Measurements from ENCODE around the gene ZFP30. TPM values are rescaled to one million over a fixed set of nuclear protein-coding genes. Genes with fewer than 3 reads are reported as not detected.
A peak's percentile ranks its signal among the peaks of the same experiment; 100 is the strongest.

Gene ZFP30
- total and polyA plus RNA-seq, 2 of the 13 experiments (the other 11 are each of a cell fraction or from before 2014, with no cell fraction given) = 3.4 to 19.2 TPM

DNA sequence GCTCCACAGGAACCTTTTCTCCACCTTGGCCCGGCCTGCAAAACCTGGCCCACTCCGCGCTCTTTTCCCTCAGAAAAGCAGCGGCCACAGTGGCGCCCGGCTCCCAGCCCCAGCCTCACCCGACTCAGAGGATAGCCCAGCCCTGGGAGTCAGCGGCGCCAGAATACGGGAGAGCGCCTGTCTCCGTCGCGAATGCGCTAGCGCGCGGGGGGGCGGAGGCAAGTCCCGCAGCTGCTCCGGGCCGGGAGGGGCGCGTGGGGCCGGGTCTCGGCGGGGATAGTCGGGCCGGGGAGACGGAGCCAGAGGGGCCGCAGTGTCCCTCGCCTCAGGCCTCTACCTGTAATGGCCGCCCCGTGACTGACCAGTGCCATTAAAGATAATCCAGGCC lies at the start of gene ZFP30 (continued):
- TF ChIP-seq, protein P1, sequence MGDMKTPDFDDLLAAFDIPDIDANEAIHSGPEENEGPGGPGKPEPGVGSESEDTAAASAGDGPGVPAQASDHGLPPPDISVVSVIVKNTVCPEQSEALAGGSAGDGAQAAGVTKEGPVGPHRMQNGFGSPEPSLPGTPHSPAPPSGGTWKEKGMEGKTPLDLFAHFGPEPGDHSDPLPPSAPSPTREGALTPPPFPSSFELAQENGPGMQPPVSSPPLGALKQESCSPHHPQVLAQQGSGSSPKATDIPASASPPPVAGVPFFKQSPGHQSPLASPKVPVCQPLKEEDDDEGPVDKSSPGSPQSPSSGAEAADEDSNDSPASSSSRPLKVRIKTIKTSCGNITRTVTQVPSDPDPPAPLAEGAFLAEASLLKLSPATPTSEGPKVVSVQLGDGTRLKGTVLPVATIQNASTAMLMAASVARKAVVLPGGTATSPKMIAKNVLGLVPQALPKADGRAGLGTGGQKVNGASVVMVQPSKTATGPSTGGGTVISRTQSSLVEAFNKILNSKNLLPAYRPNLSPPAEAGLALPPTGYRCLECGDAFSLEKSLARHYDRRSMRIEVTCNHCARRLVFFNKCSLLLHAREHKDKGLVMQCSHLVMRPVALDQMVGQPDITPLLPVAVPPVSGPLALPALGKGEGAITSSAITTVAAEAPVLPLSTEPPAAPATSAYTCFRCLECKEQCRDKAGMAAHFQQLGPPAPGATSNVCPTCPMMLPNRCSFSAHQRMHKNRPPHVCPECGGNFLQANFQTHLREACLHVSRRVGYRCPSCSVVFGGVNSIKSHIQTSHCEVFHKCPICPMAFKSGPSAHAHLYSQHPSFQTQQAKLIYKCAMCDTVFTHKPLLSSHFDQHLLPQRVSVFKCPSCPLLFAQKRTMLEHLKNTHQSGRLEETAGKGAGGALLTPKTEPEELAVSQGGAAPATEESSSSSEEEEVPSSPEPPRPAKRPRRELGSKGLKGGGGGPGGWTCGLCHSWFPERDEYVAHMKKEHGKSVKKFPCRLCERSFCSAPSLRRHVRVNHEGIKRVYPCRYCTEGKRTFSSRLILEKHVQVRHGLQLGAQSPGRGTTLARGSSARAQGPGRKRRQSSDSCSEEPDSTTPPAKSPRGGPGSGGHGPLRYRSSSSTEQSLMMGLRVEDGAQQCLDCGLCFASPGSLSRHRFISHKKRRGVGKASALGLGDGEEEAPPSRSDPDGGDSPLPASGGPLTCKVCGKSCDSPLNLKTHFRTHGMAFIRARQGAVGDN (CRISPR knock-in tag; IDR thresholded peaks at IDR 0.05) = no peak
- TF ChIP-seq PAX8 (CRISPR knock-in tag; IDR thresholded peaks at IDR 0.05; ENCODE audit: borderline replicate concordance) = no peak
- no peak for TF ChIP-seq SCMH1 (CRISPR knock-in tag; IDR thresholded peaks at IDR 0.05; ENCODE audit: borderline replicate concordance)
- no peak for TF ChIP-seq ZNF34 (CRISPR knock-in tag; IDR thresholded peaks at IDR 0.05; ENCODE audit: borderline replicate concordance)
- TF ChIP-seq MEF2D (CRISPR knock-in tag; IDR thresholded peaks at IDR 0.05) = no peak
- no peak for TF ChIP-seq KDM6A (CRISPR knock-in tag; IDR thresholded peaks at IDR 0.05; ENCODE audit: low read depth)
- TF ChIP-seq, protein P2, sequence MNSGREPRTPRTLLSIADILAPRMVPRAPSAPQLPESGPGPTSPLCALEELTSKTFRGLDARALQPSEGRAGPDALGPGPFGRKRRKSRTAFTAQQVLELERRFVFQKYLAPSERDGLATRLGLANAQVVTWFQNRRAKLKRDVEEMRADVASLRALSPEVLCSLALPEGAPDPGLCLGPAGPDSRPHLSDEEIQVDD (CRISPR knock-in tag; IDR thresholded peaks at IDR 0.05; ENCODE audit: borderline replicate concordance) = no peak
- no peak for TF ChIP-seq ZNF10 (CRISPR knock-in tag; IDR thresholded peaks at IDR 0.05; ENCODE audit: borderline replicate concordance, low read depth)
- TF ChIP-seq ZNF329 (CRISPR knock-in tag; IDR thresholded peaks at IDR 0.05; ENCODE audit: low read depth) = no peak
- peak; percentile 53; the same call in 1 of the 2 replicates for TF ChIP-seq ZNF44 (CRISPR knock-in tag; IDR thresholded peaks at IDR 0.05)
- TF ChIP-seq SIN3A (IDR thresholded peaks at IDR 0.05; ENCODE audit: borderline replicate concordance, low read depth, low read length) = no peak
- TF ChIP-seq SOX13 (IDR thresholded peaks at IDR 0.05) = no peak
- no peak for TF ChIP-seq SOX13 (CRISPR knock-in tag; conservative IDR thresholded peaks at IDR 0.05 in 1 of 2, IDR thresholded peaks at IDR 0.05 in 1 of 2)
- TF ChIP-seq, protein P3, sequence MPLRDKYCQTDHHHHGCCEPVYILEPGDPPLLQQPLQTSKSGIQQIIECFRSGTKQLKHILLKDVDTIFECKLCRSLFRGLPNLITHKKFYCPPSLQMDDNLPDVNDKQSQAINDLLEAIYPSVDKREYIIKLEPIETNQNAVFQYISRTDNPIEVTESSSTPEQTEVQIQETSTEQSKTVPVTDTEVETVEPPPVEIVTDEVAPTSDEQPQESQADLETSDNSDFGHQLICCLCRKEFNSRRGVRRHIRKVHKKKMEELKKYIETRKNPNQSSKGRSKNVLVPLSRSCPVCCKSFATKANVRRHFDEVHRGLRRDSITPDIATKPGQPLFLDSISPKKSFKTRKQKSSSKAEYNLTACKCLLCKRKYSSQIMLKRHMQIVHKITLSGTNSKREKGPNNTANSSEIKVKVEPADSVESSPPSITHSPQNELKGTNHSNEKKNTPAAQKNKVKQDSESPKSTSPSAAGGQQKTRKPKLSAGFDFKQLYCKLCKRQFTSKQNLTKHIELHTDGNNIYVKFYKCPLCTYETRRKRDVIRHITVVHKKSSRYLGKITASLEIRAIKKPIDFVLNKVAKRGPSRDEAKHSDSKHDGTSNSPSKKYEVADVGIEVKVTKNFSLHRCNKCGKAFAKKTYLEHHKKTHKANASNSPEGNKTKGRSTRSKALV (CRISPR knock-in tag; IDR thresholded peaks at IDR 0.05) = no peak
- TF ChIP-seq ZNF451 (CRISPR knock-in tag; IDR thresholded peaks at IDR 0.05) = no peak; the same call in 1 of the 2 replicates
- TF ChIP-seq HOXA3 (CRISPR knock-in tag; IDR thresholded peaks at IDR 0.05) = no peak
- no peak for TF ChIP-seq SMARCE1 (IDR thresholded peaks at IDR 0.05; ENCODE audit: borderline replicate concordance)
- TF ChIP-seq ONECUT2 (CRISPR knock-in tag; IDR thresholded peaks at IDR 0.05) = no peak
- TF ChIP-seq PHB2 (IDR thresholded peaks at IDR 0.05; ENCODE audit: partially characterized antibody) = no peak
- no peak for TF ChIP-seq KLF6 (CRISPR knock-in tag; IDR thresholded peaks at IDR 0.05)
- no peak for TF ChIP-seq JDP2 (CRISPR knock-in tag; IDR thresholded peaks at IDR 0.05; ENCODE audit: borderline replicate concordance)
- TF ChIP-seq, protein P4, sequence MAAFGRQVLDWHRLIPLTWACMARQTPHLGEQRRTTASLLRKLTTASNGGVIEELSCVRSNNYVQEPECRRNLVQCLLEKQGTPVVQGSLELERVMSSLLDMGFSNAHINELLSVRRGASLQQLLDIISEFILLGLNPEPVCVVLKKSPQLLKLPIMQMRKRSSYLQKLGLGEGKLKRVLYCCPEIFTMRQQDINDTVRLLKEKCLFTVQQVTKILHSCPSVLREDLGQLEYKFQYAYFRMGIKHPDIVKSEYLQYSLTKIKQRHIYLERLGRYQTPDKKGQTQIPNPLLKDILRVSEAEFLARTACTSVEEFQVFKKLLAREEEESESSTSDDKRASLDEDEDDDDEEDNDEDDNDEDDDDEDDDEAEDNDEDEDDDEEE (CRISPR knock-in tag; IDR thresholded peaks at IDR 0.05) = peak; percentile 72; the same call in 1 of the 2 replicates
- TF ChIP-seq MYC (CRISPR knock-in tag; IDR thresholded peaks at IDR 0.05; ENCODE audit: borderline replicate concordance) = no peak
- no peak for TF ChIP-seq ZNF256 (CRISPR knock-in tag; conservative IDR thresholded peaks at IDR 0.05)
